Dermis microvascular lymphatic vessel endothelial cell (primary cell): Measurements from ENCODE around the gene CROCC. TPM values are rescaled to one million over a fixed set of nuclear protein-coding genes. Genes with fewer than 3 reads are reported as not detected.

Source experiments
- DNase-seq, 2 donors: peaks; one replicate each; pipeline versions ENCODE4 v3.0.0 to v3.0.0-alpha.2; 2010; ENCODE audit warnings: low read depth in 2 of 2
- total RNA-seq: library from RNA; depleted of rRNA; stranded (reverse); fragments of >200 nt; gene quantifications from 2 replicates; pipeline ENCODE4 v1.2.1, GENCODE V29; 2014

The CROCC gene
- total RNA-seq, 1 donor from 2014 or later, result 11.4 TPM

- peak in 1 of 2 donors; percentile 83 for DNase-seq
Observed at GRCh38 chr1:16981269-16981849, 59.6 kb downstream of the CROCC start.

GRCh38 chr1:16982902-16983301 is 61.2 kb downstream of the CROCC start:
- no peak for DNase-seq

- no peak for DNase-seq
Observed at GRCh38 chr1:16983649-16984048, 61.9 kb downstream of the CROCC start.

GRCh38 chr1:16984717-16985116 is 63.0 kb downstream of the CROCC start:
- peak; percentile 84 to 97 for DNase-seq

GRCh38 chr1:16986113-16986512 is 64.4 kb downstream of the CROCC start:
- DNase-seq, result no peak

GRCh38 chr1:16986560-16986959 is 64.8 kb downstream of the CROCC start:
- no peak for DNase-seq

GRCh38 chr1:16986962-16987361 is 65.2 kb downstream of the CROCC start:
- no peak for DNase-seq

- no peak for DNase-seq
Observed at GRCh38 chr1:16988210-16988609, 66.5 kb downstream of the CROCC start.

- DNase-seq, result no peak
Observed at GRCh38 chr1:16989676-16990391, 68.1 kb downstream of the CROCC start.

GRCh38 chr1:16991571-16991970 is 69.8 kb downstream of the CROCC start:
- no peak for DNase-seq

GRCh38 chr1:16992102-16992501 is 70.4 kb downstream of the CROCC start:
- no peak for DNase-seq

GRCh38 chr1:16992675-16993074 is 70.9 kb downstream of the CROCC start:
- no peak for DNase-seq

GRCh38 chr1:16993521-16994038 is 71.8 kb downstream of the CROCC start:
- no peak for DNase-seq

GRCh38 chr1:16996845-16997244 is 75.1 kb downstream of the CROCC start:
- DNase-seq, result no peak

GRCh38 chr1:16998589-16998988 is 76.9 kb downstream of the CROCC start:
- peak in 1 of 2 donors; percentile 71 for DNase-seq

- DNase-seq, result no peak
Observed at GRCh38 chr1:16999863-17000262, 78.1 kb downstream of the CROCC start.

- no peak for DNase-seq
Observed at GRCh38 chr1:17001760-17002523, 80.2 kb downstream of the CROCC start.

GRCh38 chr1:17002524-17002902 is 80.8 kb downstream of the CROCC start:
- no peak for DNase-seq

GRCh38 chr1:17004466-17005364 is 83.0 kb downstream of the CROCC start:
- no peak for DNase-seq

- no peak for DNase-seq
Observed at GRCh38 chr1:17005365-17005740, 83.6 kb downstream of the CROCC start.

GRCh38 chr1:17007121-17007520 is 85.4 kb downstream of the CROCC start:
- no peak for DNase-seq
